Ectodermal cell (in vitro differentiated cells): Measurements from ENCODE around the gene LETM1.
"Not testable (repeated sequence)": the region's sequence is repeated elsewhere in the genome, so short reads cannot be mapped to it uniquely, and the experiment has no call there.

Experiments used
- H3K27ac ChIP-seq: 2 replicates; pipeline ENCODE4 v1.7.0; 2013; ENCODE audit warnings: mild to moderate bottlenecking, low read depth, low read length; ENCODE audit not compliant: insufficient read depth, poor library complexity, severe bottlenecking
- H3K27me3 ChIP-seq: 2 replicates; pipeline ENCODE4 v1.7.0; 2013; ENCODE audit warnings: mild to moderate bottlenecking, low read length; ENCODE audit not compliant: insufficient read depth, control insufficient read depth, poor library complexity, severe bottlenecking
- H3K36me3 ChIP-seq: one replicate; pipeline ENCODE4 v1.7.0; 2013; ENCODE audit warnings: low read length; ENCODE audit not compliant: control insufficient read depth, insufficient read depth
- H3K4me1 ChIP-seq: one replicate; pipeline ENCODE4 v1.7.0; 2013; ENCODE audit warnings: low read length; ENCODE audit not compliant: control insufficient read depth, insufficient read depth
- H3K4me3 ChIP-seq: 2 replicates; pipeline ENCODE4 v1.7.0; 2013; ENCODE audit warnings: low read depth, low read length, control low read depth; ENCODE audit not compliant: insufficient read depth
- H3K9me3 ChIP-seq: 2 replicates; pipeline ENCODE4 v1.7.0; 2013; ENCODE audit warnings: mild to moderate bottlenecking, low read length, moderate library complexity; ENCODE audit not compliant: control insufficient read depth
- WGBS, 2 experiments: methylation state at CpG; one replicate each; pipeline ENCODE4 v1.1.7; 2013; ENCODE audit warnings: missing lambda C conversion rate in 2 of 2; 5-methylcytosine and 5-hydroxymethylcytosine counted together

Gene LETM1

DNA sequence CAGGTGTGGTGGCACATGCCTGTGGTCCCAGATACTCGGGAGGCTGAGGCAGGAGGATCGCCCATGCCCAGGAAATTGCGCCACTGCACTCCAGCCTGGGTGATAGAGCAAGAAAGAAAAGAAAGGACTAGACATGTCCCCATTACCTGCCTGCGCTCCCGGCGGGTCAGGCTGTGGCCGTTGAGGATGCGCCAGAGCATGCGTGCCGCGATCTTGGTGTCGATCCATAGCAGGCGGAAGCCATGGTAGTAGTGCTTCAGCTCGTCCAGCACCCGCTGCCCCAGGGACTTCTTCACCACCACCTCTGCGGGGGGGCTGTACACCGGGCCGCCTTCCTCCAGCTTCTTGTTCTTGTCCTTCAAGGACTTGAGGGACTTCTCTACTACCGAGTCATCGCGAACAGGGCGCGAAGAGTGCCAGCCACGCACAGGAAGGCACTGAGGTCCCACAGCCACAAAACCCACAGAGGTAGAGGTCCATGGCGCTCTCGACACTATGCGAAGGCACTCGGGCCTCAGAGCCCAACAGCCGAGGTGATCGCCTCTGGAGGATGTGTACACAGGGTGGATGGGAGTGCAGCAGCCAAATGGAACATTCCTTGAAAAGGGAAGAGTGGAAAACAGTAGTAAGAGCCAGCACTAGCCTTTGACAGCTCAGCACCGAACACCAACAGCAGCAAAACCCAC is 14.6 kb downstream of the LETM1 start:
- Histone ChIP-seq H3K4me3 (no peak overlapping the region), H3K27me3 (no peaks in the 10 kb centered on the region), H3K36me3 (peaks cover 6% of the 10 kb centered on the region), H3K9me3 (no peaks in the 10 kb centered on the region), H3K4me1 (no peaks in the 10 kb centered on the region), H3K27ac (no peak overlapping the region)
- WGBS, 2 experiments = 92 to 94% methylated on average over 31 of the region's 31 CpGs

DNA sequence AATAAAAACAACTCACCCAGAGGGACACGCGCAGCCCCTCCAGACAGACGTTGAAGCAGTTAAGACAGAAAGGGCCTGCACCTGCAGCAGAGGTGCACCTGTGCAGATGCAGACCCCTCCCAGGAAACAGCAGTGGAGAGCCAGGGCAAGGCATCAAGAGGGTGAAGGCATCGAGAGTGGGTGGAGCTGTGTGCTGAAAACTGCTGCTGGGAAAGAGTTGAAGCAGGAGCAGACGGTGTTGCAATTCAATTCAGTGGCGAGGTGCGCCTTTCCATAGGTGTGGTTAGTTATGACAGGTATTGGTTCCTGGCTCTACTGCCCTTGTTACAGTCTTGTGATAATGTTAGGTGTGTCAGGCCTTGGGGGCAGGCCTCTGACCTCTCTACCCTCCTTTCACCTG is 16.7 kb downstream of the LETM1 start:
- Histone ChIP-seq H3K9me3 (no peaks in the 10 kb centered on the region), H3K27ac (no peak overlapping the region), H3K27me3 (no peaks in the 10 kb centered on the region), H3K4me3 (no peak overlapping the region), H3K36me3 (peaks cover 6% of the 10 kb centered on the region), H3K4me1 (no peaks in the 10 kb centered on the region)
- 98% methylated on average over 7 of the region's 7 CpGs for WGBS, 2 experiments

DNA sequence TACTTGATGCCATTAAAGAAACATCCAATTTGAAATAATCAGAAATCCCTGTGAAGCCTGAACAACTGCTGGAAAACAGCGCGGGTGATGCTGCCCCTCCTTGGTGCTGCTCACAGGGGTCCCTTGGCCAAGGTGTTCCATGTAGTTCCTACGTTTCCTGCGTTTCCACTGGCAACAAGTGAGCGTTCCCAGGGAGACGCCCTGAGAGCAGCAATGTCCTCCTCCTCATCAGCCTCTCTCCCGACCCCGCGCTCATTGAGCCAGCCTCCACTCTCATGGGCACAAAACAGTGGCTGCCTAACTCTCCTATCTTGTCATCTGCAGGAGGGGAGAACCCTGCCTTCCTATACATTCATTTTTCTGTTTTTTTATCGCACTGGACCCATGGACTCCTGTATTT is 18.9 kb downstream of the LETM1 start:
- H3K27ac ChIP-seq = no peak overlapping the region
- no peaks in the 10 kb centered on the region for H3K36me3 ChIP-seq

DNA sequence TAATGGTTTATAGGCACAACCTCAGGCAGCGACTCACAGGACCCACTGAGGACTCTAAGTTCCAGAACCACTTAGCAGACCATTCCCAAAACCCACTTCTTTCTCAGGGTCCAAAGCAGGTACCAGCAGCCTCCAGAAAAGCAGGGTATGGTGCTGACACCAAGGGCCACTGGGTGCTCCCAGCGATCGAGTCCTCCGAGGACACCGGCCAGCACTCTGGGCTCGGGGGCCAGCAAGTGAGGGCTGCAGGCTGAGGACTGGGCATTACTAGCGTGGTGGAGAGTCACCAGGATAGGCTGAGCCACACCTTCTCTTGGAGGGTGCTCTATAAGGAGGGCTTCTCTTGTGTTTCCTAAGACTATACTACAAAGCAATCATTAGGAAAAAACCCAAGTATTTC is 19.3 kb downstream of the LETM1 start:
- 94 to 96% methylated on average over 7 of the region's 7 CpGs for WGBS, 2 experiments
- Histone ChIP-seq H3K36me3 (no peaks in the 10 kb centered on the region), H3K27me3 (no peaks in the 10 kb centered on the region), H3K4me3 (no peak overlapping the region), H3K27ac (no peak overlapping the region), H3K4me1 (no peaks in the 10 kb centered on the region), H3K9me3 (no peaks in the 10 kb centered on the region)

More for the DNA sequence above, 18.9 kb downstream of the LETM1 start:
- no peaks in the 10 kb centered on the region for H3K27me3 ChIP-seq
- WGBS, 2 experiments = 95% methylated on average over 10 of the region's 10 CpGs
- H3K4me1 ChIP-seq = no peaks in the 10 kb centered on the region
- H3K4me3 ChIP-seq = no peak overlapping the region
- H3K9me3 ChIP-seq = no peaks in the 10 kb centered on the region

DNA sequence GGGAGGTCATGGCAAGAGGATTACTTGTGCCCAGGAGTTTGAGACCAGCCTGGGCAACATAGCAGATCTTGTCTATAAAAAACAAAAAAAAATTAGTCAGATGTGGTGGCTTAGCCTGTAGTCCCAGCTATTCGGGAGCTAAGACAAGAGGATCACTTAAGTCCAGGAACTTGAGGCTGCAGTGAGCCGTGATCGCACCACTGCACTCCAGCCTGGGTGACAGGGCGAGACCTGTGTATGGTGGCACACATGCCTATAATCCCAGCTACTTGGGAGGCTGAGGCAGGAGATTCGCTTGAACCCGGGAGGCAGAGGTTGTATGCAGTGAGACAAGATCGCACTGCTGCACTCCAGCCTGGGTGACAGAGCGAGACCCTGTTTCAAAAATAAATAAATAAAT is 20.1 kb downstream of the LETM1 start:
- not testable (repeated sequence) for H3K4me1 ChIP-seq, H3K27me3 ChIP-seq, H3K36me3 ChIP-seq, H3K27ac ChIP-seq, H3K9me3 ChIP-seq, H3K4me3 ChIP-seq
- WGBS, 2 experiments = 91 to 93% methylated on average over 7 of the region's 8 CpGs

DNA sequence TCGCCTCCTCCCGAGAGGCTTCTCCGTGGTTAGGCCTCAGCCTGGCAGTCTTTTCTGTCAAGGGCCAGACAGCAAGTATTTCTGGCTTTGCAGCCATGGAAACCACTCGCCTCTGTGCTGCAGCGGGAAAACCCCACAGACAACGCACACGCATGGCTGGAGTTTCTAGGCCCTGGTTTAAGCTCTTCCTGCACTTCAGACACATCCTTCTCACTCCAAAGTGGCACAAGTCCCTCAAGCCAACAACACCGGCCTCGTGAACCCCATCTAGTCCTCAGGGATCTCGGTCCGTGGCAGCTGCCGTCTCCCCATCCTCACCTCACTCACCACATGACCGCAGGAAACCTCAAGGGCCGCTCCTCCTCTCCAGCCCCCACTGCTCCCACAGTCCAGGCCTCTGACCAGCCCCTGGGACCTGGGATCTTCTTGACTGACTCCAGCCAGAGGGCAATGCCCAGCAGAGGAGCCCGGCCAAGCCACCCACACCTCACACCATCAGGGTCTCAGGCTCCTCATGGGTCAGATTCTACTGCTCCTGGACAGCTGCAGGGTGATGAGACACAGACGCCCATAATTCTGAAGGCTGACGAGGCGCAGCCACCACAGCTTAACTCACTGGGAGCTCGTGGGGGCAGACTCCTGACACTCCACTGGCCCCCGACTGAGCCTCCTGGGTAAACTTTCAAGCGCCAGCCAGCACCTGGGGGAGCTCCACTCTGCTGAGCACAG is 21.7 kb downstream of the LETM1 start:
- H3K36me3 ChIP-seq = no peaks in the 10 kb centered on the region
- 93 to 96% methylated on average over 21 of the region's 21 CpGs for WGBS, 2 experiments

DNA sequence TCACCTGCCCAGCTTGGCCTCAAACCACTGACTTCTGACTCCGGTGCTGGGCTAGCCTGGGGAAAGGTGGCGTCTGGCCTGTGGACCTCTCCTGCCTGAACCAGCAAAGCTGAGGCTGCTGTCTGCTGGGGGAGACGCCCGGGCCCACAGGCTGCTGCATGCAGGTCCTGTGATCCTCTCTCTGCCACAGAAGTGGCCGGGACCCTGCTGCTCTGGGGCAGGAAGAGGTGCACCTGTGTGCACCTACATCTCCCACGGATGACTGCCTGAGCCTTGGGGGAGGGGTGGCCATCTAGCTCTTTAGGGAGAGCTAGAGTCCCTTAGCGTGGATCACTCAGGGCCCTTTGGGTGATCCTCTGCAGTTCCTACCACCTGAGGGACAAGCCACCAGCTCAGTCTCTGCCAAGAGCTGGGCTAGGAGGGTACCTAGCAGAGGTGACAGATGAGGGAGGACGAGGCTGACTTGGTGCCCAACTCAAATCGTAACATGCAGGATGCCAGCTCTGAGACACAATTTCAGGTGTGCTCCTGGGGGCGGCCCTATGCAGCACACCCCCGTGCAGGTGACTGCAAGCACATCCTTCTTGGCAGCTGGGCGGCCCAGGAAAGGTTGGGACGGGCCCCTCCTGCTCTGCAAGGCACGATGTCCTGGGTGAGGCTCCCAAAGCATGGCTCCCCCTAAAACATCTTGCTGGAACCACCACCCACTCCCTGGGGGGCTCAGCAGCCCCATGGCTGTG is 22.5 kb downstream of the LETM1 start:
- H3K36me3 ChIP-seq = no peaks in the 10 kb centered on the region
- 94 to 95% methylated on average over 14 of the region's 14 CpGs for WGBS, 2 experiments

More for the DNA sequence above, 21.7 kb downstream of the LETM1 start:
- H3K27ac ChIP-seq = no peak overlapping the region
- H3K4me1 ChIP-seq = no peaks in the 10 kb centered on the region
- no peaks in the 10 kb centered on the region for H3K27me3 ChIP-seq
- no peak overlapping the region for H3K4me3 ChIP-seq
- no peaks in the 10 kb centered on the region for H3K9me3 ChIP-seq

DNA sequence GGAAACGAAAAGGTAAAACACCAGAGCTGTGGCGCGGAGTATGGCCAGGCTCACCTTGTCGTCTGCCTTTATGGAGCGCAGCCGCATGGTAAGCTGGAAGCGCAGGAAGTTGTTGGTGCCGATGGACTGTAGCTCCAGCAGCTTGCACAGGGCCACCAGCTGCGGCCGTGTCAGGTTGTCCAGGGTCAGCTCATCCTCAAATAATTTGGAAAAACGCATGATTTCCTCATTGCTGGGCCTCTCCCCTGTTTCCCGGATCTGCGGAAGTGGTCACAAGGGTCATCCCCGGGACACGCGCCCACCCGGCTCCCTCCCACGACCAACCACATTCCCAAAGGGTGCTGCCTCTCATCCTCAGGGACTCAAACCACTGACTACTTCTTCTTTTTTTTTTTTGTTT is 23.3 kb downstream of the LETM1 start:
- Histone ChIP-seq H3K4me1 (no peaks in the 10 kb centered on the region), H3K9me3 (no peaks in the 10 kb centered on the region), H3K27me3 (no peaks in the 10 kb centered on the region), H3K27ac (no peak overlapping the region), H3K36me3 (no peaks in the 10 kb centered on the region), H3K4me3 (no peak overlapping the region)
- 96 to 97% methylated on average over 18 of the region's 18 CpGs for WGBS, 2 experiments

More for the DNA sequence above, 22.5 kb downstream of the LETM1 start:
- H3K4me3 ChIP-seq = no peak overlapping the region
- no peaks in the 10 kb centered on the region for H3K9me3 ChIP-seq
- H3K27me3 ChIP-seq = no peaks in the 10 kb centered on the region
- H3K27ac ChIP-seq = no peak overlapping the region
- H3K4me1 ChIP-seq = no peaks in the 10 kb centered on the region

DNA sequence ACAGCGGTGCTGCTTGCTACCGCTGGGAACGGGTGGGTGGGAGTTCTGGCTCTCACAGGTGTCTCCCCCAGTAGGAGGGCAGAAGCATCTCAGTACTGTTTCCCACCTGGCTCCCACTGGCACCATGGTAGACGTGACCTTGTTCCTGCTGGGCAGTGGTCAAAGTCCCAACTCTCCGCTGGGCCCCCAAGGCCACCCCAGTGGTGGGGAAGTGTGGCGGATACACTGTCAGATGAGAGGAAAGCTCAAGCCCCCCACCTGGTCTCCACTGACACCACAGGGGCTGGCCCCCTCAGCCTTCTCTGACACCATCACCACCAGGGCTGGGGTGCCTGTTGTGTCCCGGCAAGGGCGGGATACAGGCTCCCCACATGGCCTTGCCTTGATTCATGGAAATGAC is 24.6 kb downstream of the LETM1 start:
- Histone ChIP-seq H3K27ac (no peak overlapping the region), H3K4me1 (peaks cover 5% of the 10 kb centered on the region), H3K36me3 (peaks cover 6% of the 10 kb centered on the region), H3K9me3 (no peaks in the 10 kb centered on the region), H3K4me3 (no peak overlapping the region), H3K27me3 (no peaks in the 10 kb centered on the region)
- 94 to 97% methylated on average over 8 of the region's 8 CpGs for WGBS, 2 experiments

DNA sequence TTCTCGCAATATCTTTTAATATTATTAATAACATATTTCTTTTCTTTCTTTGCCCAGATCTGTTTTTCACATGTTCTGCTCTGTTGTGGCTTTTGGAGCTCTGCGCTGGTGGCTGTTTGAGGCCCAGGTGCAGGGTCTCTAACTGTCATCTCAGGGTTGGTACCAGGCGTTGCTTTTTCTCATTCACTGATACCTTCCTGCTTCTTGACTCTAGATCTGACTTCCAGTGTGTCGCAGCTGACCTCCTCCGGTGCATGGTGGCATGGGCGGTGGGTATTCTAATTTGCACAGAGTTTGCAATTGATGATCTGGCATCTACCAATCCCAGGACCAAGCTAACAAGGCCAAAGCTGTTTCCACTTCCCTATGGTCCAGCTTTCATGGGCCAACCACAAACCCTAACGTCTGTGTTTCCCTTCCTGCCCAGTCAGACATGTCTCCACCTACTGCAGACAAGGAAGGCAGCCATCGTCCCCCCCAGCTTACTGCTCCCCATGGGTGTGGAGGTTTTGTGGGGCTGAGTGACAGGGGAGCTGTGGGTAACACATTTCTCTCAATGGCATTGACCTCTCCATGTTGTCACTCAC is 25.2 kb downstream of the LETM1 start:
- H3K27me3 ChIP-seq = no peaks in the 10 kb centered on the region
- 97% methylated on average over 7 to 8 of the region's 8 CpGs for WGBS, 2 experiments
- H3K36me3 ChIP-seq = peaks cover 7% of the 10 kb centered on the region
- H3K4me3 ChIP-seq = no peak overlapping the region
- peaks cover 5% of the 10 kb centered on the region for H3K4me1 ChIP-seq
- H3K9me3 ChIP-seq = no peaks in the 10 kb centered on the region
- H3K27ac ChIP-seq = no peak overlapping the region
